HepG2 (cell line): Measurements from ENCODE around the gene PAPOLB. TPM values are rescaled to one million over a fixed set of nuclear protein-coding genes. Genes with fewer than 3 reads are reported as not detected.

ENCODE experiments used
- BRCA1 ChIP-seq: sonication (generic); formaldehyde crosslinking; IDR thresholded peaks from 2 replicates; pipeline ENCODE4 v1.4.0; 2020; ENCODE audit warnings: missing genetic modification reagents
- ELF1 ChIP-seq: sonication (generic); formaldehyde crosslinking; IDR thresholded peaks from 2 replicates; pipeline ENCODE4 v1.4.0; 2020; ENCODE audit warnings: missing genetic modification reagents
- ELF3 ChIP-seq: IDR thresholded peaks from 2 replicates; pipeline ENCODE4 v1.6.1; 2016; ENCODE audit warnings: missing genetic modification reagents, missing compliant biosample characterization
- FLYWCH1 ChIP-seq: sonication (generic); formaldehyde crosslinking; IDR thresholded peaks from 2 replicates; pipeline ENCODE4 v1.8.1; 2023; ENCODE audit warnings: mild to moderate bottlenecking, missing genetic modification reagents
- HNF1B ChIP-seq: sonication (generic); formaldehyde crosslinking; IDR thresholded peaks from 2 replicates; pipeline ENCODE4 v1.5.1; 2020; ENCODE audit warnings: mild to moderate bottlenecking, moderate library complexity, missing genetic modification reagents
- JUND ChIP-seq: sonication (generic); formaldehyde crosslinking; IDR thresholded peaks from 2 replicates; pipeline ENCODE4 v1.8.0; 2022; ENCODE audit warnings: mild to moderate bottlenecking, missing genetic modification reagents
- KLF15 ChIP-seq: sonication (generic); formaldehyde crosslinking; IDR thresholded peaks from 2 replicates; pipeline ENCODE4 v1.8.1; 2023; ENCODE audit warnings: borderline replicate concordance, mild to moderate bottlenecking, inconsistent platforms, missing genetic modification reagents, mixed read lengths
- MIER3 ChIP-seq: IDR thresholded peaks from 2 replicates; pipeline ENCODE4 v1.6.1; 2016; ENCODE audit warnings: missing compliant biosample characterization, borderline replicate concordance
- NCOA1 ChIP-seq: sonication (generic); formaldehyde crosslinking; IDR thresholded peaks from 2 replicates; pipeline ENCODE4 v1.9.0; 2021; ENCODE audit warnings: missing genetic modification reagents
- NR2F6 ChIP-seq, 2 experiments: IDR thresholded peaks; 2 replicates each; pipeline ENCODE4 v1.6.1; 2016; ENCODE audit warnings: antibody characterized with exemption in 1 of 2, mild to moderate bottlenecking in 1 of 2
- NRL ChIP-seq: sonication (generic); formaldehyde crosslinking; IDR thresholded peaks from 2 replicates; pipeline ENCODE4 v1.5.0; 2020; ENCODE audit warnings: missing genetic modification reagents, mild to moderate bottlenecking, moderate library complexity, borderline replicate concordance
- PAXIP1 ChIP-seq: sonication (generic); formaldehyde crosslinking; conservative IDR thresholded peaks from 2 replicates; pipeline ENCODE4 v1.4.0; 2020; ENCODE audit warnings: mild to moderate bottlenecking, missing genetic modification reagents, moderate library complexity
- RFXANK ChIP-seq: IDR thresholded peaks from 2 replicates; pipeline ENCODE4 v1.6.1; 2016
- TFAP4 ChIP-seq: sonication (generic); IDR thresholded peaks from 2 replicates; pipeline ENCODE4 v1.6.1; 2016; ENCODE audit warnings: low read depth, borderline replicate concordance
- TRIM24 ChIP-seq: sonication (generic); formaldehyde crosslinking; IDR thresholded peaks from 2 replicates; pipeline ENCODE4 v1.8.0; 2022; ENCODE audit warnings: mild to moderate bottlenecking, missing genetic modification reagents
- ZMYM3 ChIP-seq: sonication (generic); formaldehyde crosslinking; IDR thresholded peaks from 2 replicates; pipeline ENCODE4 v1.5.1; 2020; ENCODE audit warnings: mild to moderate bottlenecking, missing genetic modification reagents
- ZNF331 ChIP-seq: sonication (generic); formaldehyde crosslinking; IDR thresholded peaks from 2 replicates; pipeline ENCODE4 v1.4.0; 2020; ENCODE audit warnings: missing genetic modification reagents
- ZNF546 ChIP-seq: sonication (generic); formaldehyde crosslinking; conservative IDR thresholded peaks from 2 replicates; pipeline ENCODE4 v1.8.1; 2023; ENCODE audit warnings: mild to moderate bottlenecking, missing genetic modification reagents
- ZNF615 ChIP-seq: sonication (generic); formaldehyde crosslinking; IDR thresholded peaks from 2 replicates; pipeline ENCODE4 v1.5.0; 2020; ENCODE audit warnings: mild to moderate bottlenecking, missing genetic modification reagents, borderline replicate concordance
- ZNF672 ChIP-seq: sonication (generic); formaldehyde crosslinking; IDR thresholded peaks from 2 replicates; pipeline ENCODE4 v1.8.1; 2022; ENCODE audit warnings: missing genetic modification reagents
- ZNF772 ChIP-seq: sonication (generic); formaldehyde crosslinking; IDR thresholded peaks from 2 replicates; pipeline ENCODE4 v1.5.0; 2020; ENCODE audit warnings: mild to moderate bottlenecking, missing genetic modification reagents
- ZNF773 ChIP-seq: sonication (generic); formaldehyde crosslinking; IDR thresholded peaks from 2 replicates; pipeline ENCODE4 v1.4.0; 2020; ENCODE audit warnings: missing genetic modification reagents, borderline replicate concordance
- ZNF800 ChIP-seq: sonication (generic); formaldehyde crosslinking; IDR thresholded peaks from 2 replicates; pipeline ENCODE4 v1.4.0; 2020; ENCODE audit warnings: missing genetic modification reagents
- polyA plus RNA-seq, 8 experiments: library from polyadenylated mRNA; depleted of rRNA in 3 of 8; stranded (reverse) in 7 of 8; unstranded in 1 of 8; fragments of >200 nt; fragmentation: Illumina TruSeq in 4 of 8; extraction: Trizol in 4 of 8; gene quantifications; 2 replicates each; pipeline versions ENCODE4 v1.2.1 to v1.2.3, GENCODE V29; 2011 to 2016; ENCODE audit warnings: low read depth in 4 of 8, missing spikeins in 1 of 8, mixed read lengths in 1 of 8; ENCODE audit not compliant: insufficient read depth in 1 of 8
- total RNA-seq, 5 experiments: library from RNA; depleted of rRNA; stranded (reverse); fragments of >200 nt; fragmentation: Illumina TruSeq; extraction: Trizol; gene quantifications; 2 replicates each; pipeline ENCODE4 v1.2.3, GENCODE V29; 2016; ENCODE audit warnings: low read depth in 1 of 5

The PAPOLB gene
- total and polyA plus RNA-seq, 2 of the 13 experiments (the other 11 are each of a cell fraction or from before 2014, with no cell fraction given): not detected

- no peak for TF ChIP-seq KLF15 (CRISPR knock-in tag)
- no peak for TF ChIP-seq NCOA1 (CRISPR knock-in tag)
- TF ChIP-seq NR2F6 (IDR thresholded peaks at IDR 0.05): no peak
- TF ChIP-seq NR2F6 (CRISPR knock-in tag; IDR thresholded peaks at IDR 0.05): 0 out of 2 replicates have a peak, but pooled peaks have one; percentile 9
- TF ChIP-seq ZNF800 (CRISPR knock-in tag): 0 out of 2 replicates have a peak, but pooled peaks have one; percentile 21
- TF ChIP-seq ELF3: peak; percentile 85
- 0 out of 2 replicates have a peak, but pooled peaks have one; percentile 51 for TF ChIP-seq BRCA1 (CRISPR knock-in tag)
- peak; percentile 59 for TF ChIP-seq PAXIP1
- no peak for TF ChIP-seq JUND (CRISPR knock-in tag)
- 0 out of 2 replicates have a peak, but pooled peaks have one; percentile 15 for TF ChIP-seq ZNF772 (CRISPR knock-in tag)
- peak; percentile 39; the same call in 1 of the 2 replicates for TF ChIP-seq ZNF331 (CRISPR knock-in tag)
- TF ChIP-seq RFXANK (CRISPR knock-in tag): no peak
- TF ChIP-seq ZMYM3 (CRISPR knock-in tag): no peak
- TF ChIP-seq ZNF546 (CRISPR knock-in tag): no peak
- TF ChIP-seq MIER3 (CRISPR knock-in tag): no peak
- peak; percentile 84; the same call in 1 of the 2 replicates for TF ChIP-seq TFAP4
- no peak for TF ChIP-seq FLYWCH1 (CRISPR knock-in tag)
- TF ChIP-seq TRIM24 (CRISPR knock-in tag): no peak
- TF ChIP-seq NRL (CRISPR knock-in tag): 0 out of 2 replicates have a peak, but pooled peaks have one; percentile 44
- TF ChIP-seq ZNF615 (CRISPR knock-in tag): no peak
- TF ChIP-seq HNF1B (CRISPR knock-in tag): no peak
- TF ChIP-seq ZNF773 (CRISPR knock-in tag): peak; percentile 35; the same call in 1 of the 2 replicates
- TF ChIP-seq ELF1 (CRISPR knock-in tag): 0 out of 2 replicates have a peak, but pooled peaks have one; percentile 37
- no peak for TF ChIP-seq ZNF672
Measured at GRCh38 chr7:4842319-4843064, 19.3 kb downstream of the PAPOLB start (continued).
